Measurements from ENCODE around the gene FGFRL1.

DNA sequence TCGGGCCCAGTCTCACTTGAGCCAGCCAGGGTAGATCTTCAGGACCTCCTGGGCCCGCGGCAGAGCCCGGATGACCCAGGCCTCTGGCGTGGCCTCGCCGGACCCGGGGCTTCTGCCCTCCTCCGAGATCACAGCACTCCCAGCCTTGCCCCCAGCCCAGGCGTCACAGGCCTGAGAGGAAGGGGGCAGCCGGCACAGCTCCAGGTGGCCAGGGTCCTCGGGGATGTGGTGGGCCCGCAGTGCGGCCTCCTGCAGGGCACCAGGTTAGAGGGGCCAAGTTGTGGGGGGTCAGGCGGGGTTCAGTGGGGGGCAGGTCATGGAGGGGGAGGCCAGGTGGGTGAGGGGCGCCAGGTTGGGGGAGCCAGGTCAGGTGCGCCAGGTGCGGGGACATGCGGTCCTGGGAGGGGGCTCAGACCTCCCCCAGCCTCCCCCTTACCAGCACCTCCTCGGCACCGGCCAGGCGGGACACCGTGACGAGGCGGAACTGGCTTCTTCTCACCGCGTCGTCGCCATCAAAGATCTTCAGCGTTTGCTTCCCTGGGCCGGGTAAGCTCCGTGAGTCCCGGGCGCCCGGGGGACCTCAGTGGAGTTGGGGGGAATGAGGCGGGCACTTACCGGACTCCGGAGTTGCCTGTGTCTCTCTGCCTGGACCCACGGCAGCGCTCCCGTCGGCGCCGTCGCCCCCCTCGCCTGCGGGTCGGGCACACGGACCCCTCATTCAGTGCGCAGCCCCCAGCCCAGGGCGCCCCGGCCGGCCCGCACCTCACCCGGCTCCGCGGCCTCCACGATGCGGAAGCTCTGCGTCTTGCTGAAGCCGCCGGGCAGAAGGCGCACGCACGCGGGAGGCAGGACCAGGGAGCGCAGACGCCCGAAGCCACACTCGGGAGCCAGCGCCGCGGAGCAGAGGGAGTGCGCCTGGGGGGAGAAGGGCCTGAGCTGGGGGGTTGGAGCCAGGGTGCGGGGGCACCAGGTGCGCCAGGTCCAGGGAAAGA, 44.0 kb upstream of the FGFRL1 start:
- TF ChIP-seq, protein P1, sequence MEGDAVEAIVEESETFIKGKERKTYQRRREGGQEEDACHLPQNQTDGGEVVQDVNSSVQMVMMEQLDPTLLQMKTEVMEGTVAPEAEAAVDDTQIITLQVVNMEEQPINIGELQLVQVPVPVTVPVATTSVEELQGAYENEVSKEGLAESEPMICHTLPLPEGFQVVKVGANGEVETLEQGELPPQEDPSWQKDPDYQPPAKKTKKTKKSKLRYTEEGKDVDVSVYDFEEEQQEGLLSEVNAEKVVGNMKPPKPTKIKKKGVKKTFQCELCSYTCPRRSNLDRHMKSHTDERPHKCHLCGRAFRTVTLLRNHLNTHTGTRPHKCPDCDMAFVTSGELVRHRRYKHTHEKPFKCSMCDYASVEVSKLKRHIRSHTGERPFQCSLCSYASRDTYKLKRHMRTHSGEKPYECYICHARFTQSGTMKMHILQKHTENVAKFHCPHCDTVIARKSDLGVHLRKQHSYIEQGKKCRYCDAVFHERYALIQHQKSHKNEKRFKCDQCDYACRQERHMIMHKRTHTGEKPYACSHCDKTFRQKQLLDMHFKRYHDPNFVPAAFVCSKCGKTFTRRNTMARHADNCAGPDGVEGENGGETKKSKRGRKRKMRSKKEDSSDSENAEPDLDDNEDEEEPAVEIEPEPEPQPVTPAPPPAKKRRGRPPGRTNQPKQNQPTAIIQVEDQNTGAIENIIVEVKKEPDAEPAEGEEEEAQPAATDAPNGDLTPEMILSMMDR (conservative IDR thresholded peaks at IDR 0.05 in 1 of 2, IDR thresholded peaks at IDR 0.05 in 1 of 2; ENCODE audit: low read depth in 1 of 2, low read length in 2 of 2), result no peak
- no peak for TF ChIP-seq EZH2 (IDR thresholded peaks at IDR 0.05; ENCODE audit: low read length, missing control alignments)

Measured in fibroblast of lung (primary cell).